HG03280 (cell line): Measurements from ENCODE around the gene DPP6.
"Not testable (repeated sequence)": the region's sequence is repeated elsewhere in the genome, so short reads cannot be mapped to it uniquely, and the experiment has no call there.

ENCODE experiments used
- ATAC-seq: cut with Tn5 transposase; IDR thresholded peaks from one replicate; pipeline ENCODE4 v1.9.1; 2021; ENCODE audit warnings: mild to moderate bottlenecking, moderate library complexity; ENCODE audit not compliant: unreplicated experiment

The DPP6 gene

GRCh38 chr7:154146707-154147038 lies 94.5 kb downstream of the DPP6 start:
- ATAC-seq: not testable (repeated sequence)

- not testable (repeated sequence) for ATAC-seq
These were observed 96.8 kb downstream of the DPP6 start for GRCh38 chr7:154148791-154149516.

GRCh38 chr7:154150656-154151055 lies 98.5 kb downstream of the DPP6 start:
- ATAC-seq: not testable (repeated sequence)

GRCh38 chr7:154151306-154151705 lies 99.1 kb downstream of the DPP6 start:
- ATAC-seq: not testable (repeated sequence)

DNA sequence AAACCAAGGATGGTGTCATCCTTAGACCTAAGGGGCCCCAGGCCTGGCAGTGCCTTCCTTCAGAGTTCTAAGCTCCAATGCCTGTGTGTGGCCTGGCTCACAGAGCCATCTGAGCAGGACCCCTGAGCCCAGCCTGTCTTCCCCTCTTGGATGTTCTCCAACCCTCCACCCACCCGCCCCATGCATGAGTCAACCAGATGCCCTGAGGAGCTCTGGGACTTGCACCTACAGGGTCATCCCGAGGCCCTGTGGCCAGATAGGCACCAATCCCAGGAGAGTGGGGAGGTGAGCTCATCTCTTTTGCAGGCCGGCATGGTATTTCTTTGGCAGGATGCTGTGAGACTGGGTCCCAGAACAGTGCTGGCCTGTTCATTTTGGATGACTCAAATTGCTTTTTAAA lies 103.7 kb downstream of the DPP6 start:
- ATAC-seq: not testable (repeated sequence)

DNA sequence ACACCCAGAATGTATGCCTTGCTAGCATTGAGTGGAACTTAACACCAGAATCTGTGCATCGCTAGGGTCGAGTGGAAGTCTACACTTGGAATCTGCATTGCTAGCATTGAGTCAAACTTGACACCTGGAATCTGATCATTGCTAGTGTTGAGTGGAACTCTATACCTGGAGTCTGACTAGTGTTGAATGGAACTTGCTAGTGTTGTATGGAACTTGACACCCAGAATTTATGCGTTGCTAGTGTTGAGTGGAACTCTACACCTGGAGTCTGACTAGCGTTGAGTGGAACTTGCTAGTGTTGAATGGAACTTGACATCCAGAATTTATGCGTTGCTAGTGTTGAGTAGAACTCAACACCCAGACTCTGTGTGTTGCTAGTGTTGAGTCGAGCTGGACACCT lies 110.7 kb downstream of the DPP6 start:
- not testable (repeated sequence) for ATAC-seq

- ATAC-seq: not testable (repeated sequence)
These were observed 111.4 kb downstream of the DPP6 start for GRCh38 chr7:154163642-154164041.

DNA sequence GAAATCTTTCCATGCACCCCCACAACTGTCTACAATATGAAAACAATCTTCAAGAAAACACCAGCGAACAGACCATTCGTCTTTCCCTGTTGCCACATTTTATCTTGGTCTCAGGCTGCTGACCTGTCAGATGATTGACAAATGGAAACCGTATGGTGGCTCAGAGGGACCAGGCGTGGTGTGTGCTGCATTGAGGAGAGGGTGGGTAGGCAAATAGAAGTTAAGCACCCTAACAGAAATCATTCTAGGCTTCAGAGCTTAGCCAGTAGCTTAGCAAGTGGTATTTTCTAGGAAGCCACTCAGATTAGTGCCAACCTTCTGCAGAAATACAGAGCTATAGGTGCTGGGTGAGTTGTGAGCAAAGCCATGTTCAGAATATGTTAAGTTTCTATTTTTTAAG lies 114.9 kb downstream of the DPP6 start:
- ATAC-seq: no peak

DNA sequence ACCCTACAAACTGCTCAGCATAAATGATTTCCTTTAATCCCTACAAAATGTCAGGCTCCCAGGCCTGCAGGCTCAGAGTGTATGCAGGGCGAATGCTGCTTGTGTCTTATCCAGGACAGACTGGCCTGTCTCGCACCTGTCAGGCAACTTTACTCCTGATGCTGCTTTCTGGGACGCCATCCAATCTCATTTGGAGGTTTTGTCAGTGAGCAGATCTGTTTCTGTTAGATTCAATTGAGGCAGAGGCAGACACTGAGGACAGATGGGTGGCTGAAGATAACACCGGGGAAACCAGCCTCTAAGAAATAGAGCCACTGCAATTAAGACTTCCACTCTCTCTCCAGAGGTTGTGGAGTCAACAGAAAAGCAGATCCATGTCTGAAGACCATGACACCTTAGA lies 115.6 kb downstream of the DPP6 start:
- no peak for ATAC-seq

DNA sequence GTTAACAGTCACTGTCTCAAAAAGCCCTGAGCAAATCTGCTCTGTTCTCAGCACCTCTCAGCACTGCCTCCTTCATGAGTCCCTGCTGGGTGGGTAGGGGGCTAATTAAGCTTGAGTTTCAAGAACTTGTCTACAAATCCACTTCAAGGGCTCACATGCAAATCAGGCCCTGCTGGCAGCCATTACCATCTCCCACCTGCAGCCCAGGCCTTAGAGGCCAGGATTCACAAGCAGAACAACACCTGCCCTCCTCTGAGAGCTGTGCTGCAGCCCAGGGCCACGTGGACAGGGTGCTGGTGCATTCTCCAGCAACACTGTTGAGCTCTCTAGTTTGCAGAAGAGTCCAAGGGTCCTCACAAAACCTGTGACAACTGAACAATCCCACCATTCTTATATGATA lies 119.2 kb downstream of the DPP6 start:
- no peak for ATAC-seq

GRCh38 chr7:154172236-154172635 lies 120.0 kb downstream of the DPP6 start:
- ATAC-seq: no peak

- no peak for ATAC-seq
These were observed 125.4 kb downstream of the DPP6 start for GRCh38 chr7:154177584-154177983.

DNA sequence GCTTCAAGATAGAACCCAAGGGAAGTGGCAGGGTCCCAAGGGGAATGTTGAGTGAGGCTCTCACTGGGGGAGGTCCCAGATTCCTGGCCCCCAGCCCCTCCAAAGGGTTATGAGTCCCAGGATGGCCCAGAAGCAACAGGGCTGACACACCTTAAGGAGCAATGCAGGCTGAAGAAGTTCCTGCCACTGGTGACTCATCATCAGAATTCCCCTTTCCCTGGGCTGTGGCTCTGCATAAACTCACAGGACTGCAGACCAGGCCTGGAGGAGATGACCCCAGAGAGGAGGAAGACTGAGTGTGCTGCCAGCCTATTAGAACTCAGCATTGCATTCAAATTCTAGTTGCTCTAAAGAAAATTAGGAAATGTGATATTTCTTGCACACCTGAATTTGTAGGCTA lies 126.7 kb downstream of the DPP6 start:
- no peak for ATAC-seq

DNA sequence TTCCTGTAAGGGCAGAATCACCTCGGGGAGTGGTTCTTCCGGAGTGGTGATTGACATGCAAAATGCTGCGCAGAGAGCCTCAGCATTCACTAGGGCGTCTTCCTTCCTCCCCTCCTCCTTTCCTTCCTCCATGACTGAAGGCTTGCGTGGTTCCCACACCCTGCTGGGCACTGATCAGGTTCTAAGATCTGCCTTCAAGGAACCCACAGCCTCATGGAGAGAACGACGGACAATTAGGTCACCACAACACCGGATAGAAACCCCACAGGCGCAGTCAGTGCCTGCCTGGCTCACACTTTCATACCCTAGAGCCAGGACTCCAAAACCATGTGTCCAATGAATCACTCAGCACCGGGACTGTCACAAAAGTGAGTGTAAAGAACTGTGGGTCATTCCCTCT lies 131.3 kb downstream of the DPP6 start:
- no peak for ATAC-seq

- ATAC-seq: no peak
These were observed 131.7 kb downstream of the DPP6 start for GRCh38 chr7:154183946-154184345.

DNA sequence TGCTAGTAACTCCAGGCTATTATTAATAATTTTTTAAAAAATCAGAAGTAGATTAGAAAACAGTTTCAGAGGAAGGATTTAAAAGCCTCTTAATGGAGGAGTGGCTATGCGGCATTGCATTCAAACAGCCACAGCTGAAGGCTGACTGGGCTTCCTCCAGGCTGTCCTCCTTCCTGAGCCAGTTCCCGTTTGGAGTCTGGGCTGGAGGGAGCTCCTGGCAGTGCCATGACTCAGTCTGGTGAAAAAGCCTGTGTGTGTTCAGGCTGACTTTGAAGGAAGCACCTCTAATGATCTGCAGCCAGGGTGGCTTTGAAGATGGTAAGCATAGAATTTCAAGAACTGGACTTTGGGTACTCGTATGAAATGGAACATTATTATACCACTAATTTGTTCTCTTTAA lies 134.6 kb downstream of the DPP6 start:
- no peak for ATAC-seq

- ATAC-seq: no peak
These were observed 136.1 kb downstream of the DPP6 start for GRCh38 chr7:154188330-154188729.

DNA sequence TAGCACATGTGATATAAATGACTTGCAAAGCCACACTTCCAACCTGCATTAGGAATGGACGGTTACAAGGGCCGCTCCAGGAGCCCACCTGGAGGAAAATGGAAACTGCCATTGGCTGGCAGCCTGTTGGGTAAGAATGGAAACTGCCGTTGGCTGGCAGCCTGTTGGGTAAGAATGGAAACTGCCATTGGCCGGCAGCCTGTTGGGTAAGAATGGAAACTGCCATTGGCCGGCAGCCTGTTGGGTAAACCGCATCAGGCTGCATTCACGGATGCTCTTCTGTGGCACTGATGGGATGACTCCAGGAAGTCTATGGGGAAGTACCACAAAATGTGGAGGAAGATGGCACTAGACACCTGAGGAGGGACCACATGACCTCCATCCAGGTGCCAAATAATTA lies 143.1 kb downstream of the DPP6 start:
- no peak for ATAC-seq

GRCh38 chr7:154198481-154198880 lies 146.3 kb downstream of the DPP6 start:
- ATAC-seq: no peak

DNA sequence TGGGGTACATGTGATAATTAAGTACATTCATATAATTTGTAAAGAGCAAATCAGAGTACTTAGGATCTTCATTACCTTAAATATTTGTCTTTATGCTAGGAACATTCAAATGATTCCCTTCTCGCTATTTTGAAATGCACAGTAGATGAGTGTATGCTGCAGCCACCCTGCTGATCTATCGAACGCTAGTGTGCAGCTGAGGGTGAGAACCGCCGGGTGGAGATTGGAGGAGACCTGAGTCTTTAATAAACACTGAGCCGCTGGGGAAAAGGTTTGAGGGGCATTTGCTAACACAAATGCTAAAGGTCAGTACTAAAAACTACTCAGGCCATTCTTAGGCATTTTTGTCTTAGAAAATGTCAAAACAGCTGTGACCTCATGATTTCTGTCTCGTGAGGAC lies 148.0 kb downstream of the DPP6 start:
- no peak for ATAC-seq

DNA sequence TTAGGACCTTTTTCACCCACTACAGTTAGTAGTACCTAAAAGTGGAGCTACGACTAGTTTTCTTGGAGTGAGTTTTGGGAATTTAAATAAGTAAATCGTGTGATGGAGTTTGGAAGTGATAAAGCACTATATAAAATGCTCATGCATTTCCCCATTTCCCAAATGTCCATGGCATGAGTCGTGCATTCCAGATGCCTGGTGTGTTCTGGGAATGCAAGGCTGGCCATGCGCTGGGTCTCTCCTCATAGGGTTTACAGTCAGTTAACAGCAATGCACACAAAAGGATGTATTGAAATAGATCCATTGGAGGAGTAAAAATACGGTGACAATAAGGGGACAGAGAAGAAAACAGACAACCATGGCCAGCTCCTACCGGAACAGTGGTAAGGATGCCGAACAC lies 149.8 kb downstream of the DPP6 start:
- ATAC-seq: no peak

- no peak for ATAC-seq
These were observed 151.8 kb downstream of the DPP6 start for GRCh38 chr7:154204046-154204445.

DNA sequence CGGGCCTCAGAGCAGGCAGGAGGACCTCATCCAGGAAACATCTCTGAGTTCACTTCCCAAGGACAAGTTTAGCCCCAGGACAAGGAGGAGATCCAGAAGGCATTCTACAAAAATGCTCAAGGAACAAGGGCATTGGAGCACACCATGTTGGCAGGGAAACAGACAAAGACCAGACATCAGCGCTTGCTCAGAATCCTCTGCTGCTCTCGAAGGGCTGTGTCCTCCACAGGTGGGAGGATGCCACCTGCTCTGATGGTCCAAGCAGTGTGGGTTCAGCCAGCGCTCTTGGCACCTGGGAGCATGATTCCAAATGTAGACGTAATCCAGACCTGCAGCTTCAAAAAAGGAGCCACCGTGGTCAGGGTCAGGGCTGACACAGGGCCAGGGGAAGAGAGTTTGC lies 160.7 kb downstream of the DPP6 start:
- no peak for ATAC-seq
